ENCODE data around the gene CCDC187.

DNA sequence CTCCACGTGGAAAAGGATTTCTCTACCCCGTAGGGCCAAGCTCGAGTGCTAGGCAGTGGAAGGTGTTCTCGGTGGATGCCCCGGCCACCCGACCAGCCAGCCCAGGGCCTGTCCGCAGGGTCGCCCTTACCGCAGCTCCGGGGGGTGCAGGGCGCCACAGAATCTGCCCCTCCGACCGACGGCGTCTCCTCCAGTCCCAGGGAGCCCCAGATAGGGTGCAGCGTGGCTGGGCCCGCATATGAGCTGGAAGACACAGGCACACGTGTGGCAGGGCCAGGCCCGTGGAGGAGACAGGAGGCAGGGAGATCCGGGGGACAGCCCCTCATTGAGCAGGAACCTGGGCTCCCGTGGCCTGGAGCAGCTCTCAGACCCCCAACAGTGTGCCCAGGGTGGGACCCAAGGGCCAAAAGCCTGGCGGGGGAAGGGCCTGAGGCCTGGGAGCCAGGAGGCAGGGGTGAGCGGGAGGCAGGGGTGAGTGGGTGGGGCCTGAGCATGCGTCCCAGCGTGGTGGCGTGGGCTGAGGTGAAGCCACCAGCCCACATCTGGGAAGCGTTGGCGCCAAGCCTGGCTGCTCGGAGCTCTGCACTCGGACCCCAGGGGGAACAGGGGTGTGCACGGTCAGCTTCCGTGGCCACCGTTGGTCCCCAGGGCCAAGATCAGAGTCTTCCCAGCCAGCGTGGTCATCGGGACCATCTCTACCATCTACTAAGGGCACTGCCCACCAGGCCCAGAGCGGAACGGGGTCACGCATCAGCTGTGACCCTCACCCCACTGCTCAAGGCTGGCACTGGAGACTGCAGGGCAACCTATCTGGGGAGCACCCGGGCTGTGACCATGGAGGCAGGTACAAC lies 22.2 kb downstream of the CCDC187 start:
- TF ChIP-seq, protein P1, sequence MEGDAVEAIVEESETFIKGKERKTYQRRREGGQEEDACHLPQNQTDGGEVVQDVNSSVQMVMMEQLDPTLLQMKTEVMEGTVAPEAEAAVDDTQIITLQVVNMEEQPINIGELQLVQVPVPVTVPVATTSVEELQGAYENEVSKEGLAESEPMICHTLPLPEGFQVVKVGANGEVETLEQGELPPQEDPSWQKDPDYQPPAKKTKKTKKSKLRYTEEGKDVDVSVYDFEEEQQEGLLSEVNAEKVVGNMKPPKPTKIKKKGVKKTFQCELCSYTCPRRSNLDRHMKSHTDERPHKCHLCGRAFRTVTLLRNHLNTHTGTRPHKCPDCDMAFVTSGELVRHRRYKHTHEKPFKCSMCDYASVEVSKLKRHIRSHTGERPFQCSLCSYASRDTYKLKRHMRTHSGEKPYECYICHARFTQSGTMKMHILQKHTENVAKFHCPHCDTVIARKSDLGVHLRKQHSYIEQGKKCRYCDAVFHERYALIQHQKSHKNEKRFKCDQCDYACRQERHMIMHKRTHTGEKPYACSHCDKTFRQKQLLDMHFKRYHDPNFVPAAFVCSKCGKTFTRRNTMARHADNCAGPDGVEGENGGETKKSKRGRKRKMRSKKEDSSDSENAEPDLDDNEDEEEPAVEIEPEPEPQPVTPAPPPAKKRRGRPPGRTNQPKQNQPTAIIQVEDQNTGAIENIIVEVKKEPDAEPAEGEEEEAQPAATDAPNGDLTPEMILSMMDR (IDR thresholded peaks at IDR 0.05) = no peak
- TF ChIP-seq EZH2phosphoT487 (IDR thresholded peaks at IDR 0.05) = no peak
